Measurements from ENCODE around the gene POMT1. TPM values are rescaled to one million over a fixed set of nuclear protein-coding genes. Genes with fewer than 3 reads are reported as not detected.

POMT1 gene
- total RNA-seq = 18.9 and 34.9 TPM in 2 replicates

GRCh38 chr9:131502781-131503625 is at the start of gene POMT1:
Gene POMT1, plus strand, starts transcription at chr9:131502918. Its CDS starts 1,301 bp downstream, at chr9:131504219.

GRCh38 chr9:131530920-131531832 is 28.5 kb downstream of the POMT1 start, which contains the start of gene UCK1:
Gene UCK1, minus strand, starts transcription at chr9:131531263. Its CDS starts 89 bp downstream, at chr9:131531174.

GRCh38 chr9:131545003-131545785 is 42.5 kb downstream of the POMT1 start, which contains the start of gene PRRT1B:
Gene PRRT1B, plus strand, starts transcription at chr9:131545523. Its CDS starts 93 bp downstream, at chr9:131545616.

Other genes with a start within 250 kb of the POMT1 start
- 1.1 TPM in 2 replicates for gene FAM78A, start 226.4 kb upstream of the POMT1 start, total RNA-seq
- gene PLPP7, start 213.2 kb upstream of the POMT1 start, total RNA-seq = 4.4 and 4.7 TPM in 2 replicates
- 94.7 and 196 TPM in 2 replicates for gene PRRC2B, start 108.8 kb upstream of the POMT1 start, total RNA-seq
- gene UCK1, start 28.3 kb downstream of the POMT1 start, total RNA-seq = 25.1 and 30.3 TPM in 2 replicates
- gene PRRT1B, start 42.6 kb downstream of the POMT1 start, total RNA-seq = not detected in 2 replicates
- 29.0 and 37.9 TPM in 2 replicates for gene RAPGEF1, start 237.2 kb downstream of the POMT1 start, total RNA-seq

Data from mesangial cell (primary cell).